Right kidney (tissue), 1 donor: ENCODE data around the gene ANKRD62.
"Not testable (repeated sequence)": the region's sequence is repeated elsewhere in the genome, so short reads cannot be mapped to it uniquely, and the experiment has no call there.

Experiments used
- DNase-seq: peaks from one replicate; pipeline ENCODE4 v3.0.0-alpha.2; 2016

ANKRD62 gene

DNA sequence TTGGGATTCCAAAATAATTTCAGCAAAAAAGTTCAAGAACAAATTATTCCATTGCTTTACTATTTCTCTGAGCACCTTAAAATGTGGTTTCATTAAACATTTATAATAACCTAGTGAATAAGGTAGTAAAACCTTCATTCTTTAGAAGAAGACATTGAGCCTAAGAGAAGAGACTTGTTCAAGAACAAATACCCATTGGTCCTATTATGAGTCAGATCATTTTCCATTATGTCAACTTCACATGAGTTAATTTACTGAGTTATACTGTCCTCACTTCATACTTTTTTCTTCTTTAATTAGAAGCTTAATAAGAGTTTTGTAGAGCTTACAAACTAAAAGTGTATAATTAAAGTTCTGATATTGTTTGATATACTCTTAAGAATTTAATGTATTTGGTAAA lies 5.5 kb downstream of the ANKRD62 start:
- DNase-seq = no peak

- DNase-seq = no peak
Measured at GRCh38 chr18:12101266-12101665, 7.6 kb downstream of the ANKRD62 start.

DNA sequence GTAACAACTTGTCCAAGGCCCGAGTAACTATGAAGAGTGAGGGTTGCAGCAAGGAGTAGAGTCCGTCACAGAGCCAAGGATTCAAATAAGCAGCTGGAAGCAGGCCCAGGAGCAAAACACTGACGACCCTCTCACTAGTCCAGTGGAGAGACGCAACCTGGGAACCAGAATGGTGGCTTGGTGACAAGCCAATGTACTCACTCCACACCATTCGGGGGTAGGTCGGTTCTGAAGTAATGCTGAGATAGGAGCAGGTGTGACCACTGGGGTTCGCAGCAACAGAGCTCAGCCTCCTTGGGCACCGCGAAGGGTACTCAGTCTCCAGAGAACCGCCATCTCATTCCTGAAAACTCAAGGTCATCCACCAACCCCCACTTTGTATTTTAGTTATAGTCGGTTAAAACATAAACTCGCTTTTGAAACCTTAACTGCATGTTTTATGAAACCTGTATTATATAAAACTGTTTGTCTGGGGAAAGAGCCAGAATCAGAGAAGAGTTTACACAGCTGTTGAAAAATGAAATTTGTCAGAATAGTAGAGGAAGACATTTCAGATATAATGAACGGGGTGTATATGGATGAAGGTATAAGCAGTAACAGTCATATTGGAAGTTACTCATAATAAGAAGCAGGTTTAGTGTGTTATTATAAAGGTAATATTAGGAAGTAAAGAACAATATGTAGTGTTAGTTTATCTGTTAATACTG lies 8.6 kb downstream of the ANKRD62 start:
- DNase-seq = no peak

GRCh38 chr18:12106471-12106870 lies 12.8 kb downstream of the ANKRD62 start:
- DNase-seq = no peak

GRCh38 chr18:12109836-12110235 lies 16.2 kb downstream of the ANKRD62 start:
- no peak for DNase-seq

GRCh38 chr18:12113999-12114646 lies 20.5 kb downstream of the ANKRD62 start:
- no peak for DNase-seq

GRCh38 chr18:12119358-12119757 lies 25.7 kb downstream of the ANKRD62 start:
- no peak for DNase-seq

DNA sequence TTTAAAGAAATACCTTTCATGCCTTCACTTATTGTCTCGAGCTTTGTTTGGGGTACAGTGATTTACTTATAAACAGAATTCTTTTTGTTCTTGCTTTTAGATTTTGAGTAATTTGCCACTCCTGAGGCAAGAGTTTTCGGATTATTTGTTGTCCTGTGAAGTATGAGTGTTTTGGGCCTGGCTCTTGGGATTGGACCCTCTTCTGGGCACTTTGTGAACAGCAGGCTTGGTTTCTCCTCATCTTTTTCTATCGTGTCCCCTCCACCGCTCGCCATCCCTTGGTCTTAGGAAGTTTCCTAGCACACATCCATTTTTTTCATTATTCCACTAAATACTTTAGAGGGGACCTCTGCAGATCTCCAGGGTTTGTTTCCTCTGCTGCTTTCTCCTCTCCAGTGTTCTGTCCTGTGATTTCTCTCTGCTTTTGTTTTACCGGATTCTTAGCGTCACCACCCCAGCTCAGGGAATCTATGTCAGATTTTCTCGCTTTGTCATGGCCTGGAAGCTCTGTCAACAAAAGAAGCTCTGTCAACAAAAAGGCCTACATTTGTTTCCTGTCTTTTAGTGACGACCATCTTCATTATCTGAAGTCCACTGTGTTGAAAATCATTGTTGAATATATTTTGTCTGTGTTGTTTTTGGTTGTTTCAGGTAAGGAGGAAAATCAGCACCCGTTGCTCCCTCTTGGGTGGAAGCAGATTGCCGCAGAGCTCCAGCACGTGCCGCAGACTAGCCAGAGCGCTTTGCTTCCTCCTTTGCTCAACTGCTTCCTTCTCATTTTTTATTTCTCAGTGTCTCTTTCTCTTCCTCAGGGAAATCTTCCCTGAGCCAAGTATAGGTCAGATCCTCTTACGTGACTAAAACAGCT lies 27.8 kb downstream of the ANKRD62 start:
- no peak for DNase-seq

GRCh38 chr18:12122043-12122389 lies 28.4 kb downstream of the ANKRD62 start:
- not testable (repeated sequence) for DNase-seq

- not testable (repeated sequence) for DNase-seq
Measured at GRCh38 chr18:12127647-12128046, 34.0 kb downstream of the ANKRD62 start.

DNA sequence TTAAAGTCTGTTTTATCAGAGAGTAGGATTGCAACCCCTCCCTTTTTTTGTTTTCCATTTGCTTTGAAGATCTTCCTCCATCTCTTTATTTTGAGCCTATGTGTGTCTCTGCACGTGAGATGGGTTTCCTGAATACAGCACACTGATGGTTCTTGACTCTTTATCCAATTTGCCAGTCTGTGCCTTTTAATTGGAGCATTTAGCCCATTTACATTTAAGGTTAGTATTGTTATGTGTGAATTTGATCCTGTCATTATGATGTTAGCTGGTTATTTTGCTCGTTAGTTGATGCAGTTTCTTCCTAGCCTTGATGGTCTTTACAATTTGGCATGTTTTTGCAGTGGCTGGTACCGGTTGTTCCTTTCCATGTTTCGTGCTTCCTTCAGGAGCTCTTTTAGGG lies 45.2 kb downstream of the ANKRD62 start:
- not testable (repeated sequence) for DNase-seq

- DNase-seq = not testable (repeated sequence)
Measured at GRCh38 chr18:12140866-12141265, 47.2 kb downstream of the ANKRD62 start.

DNA sequence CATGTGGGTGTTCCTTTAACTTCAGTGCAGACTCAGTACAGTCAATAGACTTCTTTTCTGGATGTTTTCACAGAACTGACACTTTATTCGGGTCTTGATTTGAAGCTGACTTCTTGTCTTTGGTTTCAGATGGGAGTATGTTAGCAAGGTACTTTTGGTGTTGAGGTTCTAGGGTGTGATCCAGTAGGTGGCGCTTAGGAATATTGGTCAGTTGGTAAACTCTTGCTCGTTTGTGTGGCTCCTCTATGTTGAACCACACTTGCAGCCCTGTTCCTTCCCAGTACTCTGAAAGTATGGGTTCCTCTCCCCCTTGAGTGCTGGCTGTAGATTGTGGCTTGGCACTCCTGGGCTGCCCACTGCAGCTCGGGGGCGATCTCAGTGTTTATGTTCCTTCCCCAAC lies 48.1 kb downstream of the ANKRD62 start:
- not testable (repeated sequence) for DNase-seq

DNA sequence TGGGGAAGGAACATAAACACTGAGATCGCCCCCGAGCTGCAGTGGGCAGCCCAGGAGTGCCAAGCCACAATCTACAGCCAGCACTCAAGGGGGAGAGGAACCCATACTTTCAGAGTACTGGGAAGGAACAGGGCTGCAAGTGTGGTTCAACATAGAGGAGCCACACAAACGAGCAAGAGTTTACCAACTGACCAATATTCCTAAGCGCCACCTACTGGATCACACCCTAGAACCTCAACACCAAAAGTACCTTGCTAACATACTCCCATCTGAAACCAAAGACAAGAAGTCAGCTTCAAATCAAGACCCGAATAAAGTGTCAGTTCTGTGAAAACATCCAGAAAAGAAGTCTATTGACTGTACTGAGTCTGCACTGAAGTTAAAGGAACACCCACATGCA lies 55.8 kb downstream of the ANKRD62 start:
- DNase-seq = not testable (repeated sequence)

GRCh38 chr18:12154361-12154760 lies 60.7 kb downstream of the ANKRD62 start:
- no peak for DNase-seq

- DNase-seq = no peak
Measured at GRCh38 chr18:12155996-12156395, 62.4 kb downstream of the ANKRD62 start.

DNA sequence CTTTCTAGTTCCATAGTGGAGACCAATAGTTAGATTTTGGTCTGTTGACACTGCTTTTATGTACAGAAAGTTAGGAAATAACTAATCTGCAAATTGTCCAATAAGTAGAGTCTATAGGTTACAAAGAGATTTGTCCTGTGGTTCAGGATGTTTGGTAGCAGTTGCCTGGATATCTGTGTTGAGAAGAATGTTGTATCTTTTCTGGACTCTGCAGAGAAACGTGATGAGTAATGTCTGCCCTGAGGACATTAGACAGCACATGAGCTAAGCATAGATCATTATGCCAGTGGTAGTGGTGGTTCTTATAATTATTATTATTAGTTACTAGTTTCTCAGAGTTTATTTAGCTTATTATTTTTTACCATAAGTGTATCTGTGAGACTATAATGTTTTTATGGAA lies 65.8 kb downstream of the ANKRD62 start:
- DNase-seq = no peak

DNA sequence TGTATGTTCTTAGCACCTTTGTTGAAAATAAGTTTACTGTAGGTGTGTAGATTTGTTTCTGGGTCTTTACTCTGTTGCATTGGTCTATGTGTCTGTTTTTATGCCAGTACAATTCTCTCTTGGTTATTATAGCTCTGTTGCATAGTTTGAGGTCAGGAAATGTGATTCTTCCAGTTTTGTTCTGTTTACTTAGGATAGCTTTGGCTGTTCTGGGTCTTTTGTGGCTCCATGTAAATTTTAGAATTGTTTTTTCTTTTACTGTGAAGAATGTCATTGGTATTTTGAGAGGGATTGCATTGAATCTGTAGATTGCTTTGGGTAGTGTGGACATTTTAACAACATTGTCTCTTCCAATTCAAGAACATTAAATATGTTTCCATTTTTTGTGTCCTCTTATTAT lies 69.1 kb downstream of the ANKRD62 start:
- no peak for DNase-seq

GRCh38 chr18:12165038-12165768 lies 71.6 kb downstream of the ANKRD62 start:
- DNase-seq = no peak
